Brain microvascular endothelial cell (primary cell): ENCODE results near the gene PPP2R2C.

ENCODE experiments used
- DNase-seq: peaks from one replicate; pipeline ENCODE4 v3.0.0-alpha.2; 2020
- H3K27ac ChIP-seq: fragments of 250-450 bp; sonication (Bioruptor Pico); 2 replicates; pipeline ENCODE4 v1.5.1; 2020; ENCODE audit warnings: mild to moderate bottlenecking, moderate library complexity
- H3K27me3 ChIP-seq: fragments of 250-450 bp; sonication (Bioruptor Pico); replicated peaks from 2 replicates; pipeline ENCODE4 v1.5.1; 2020; ENCODE audit warnings: mild to moderate bottlenecking
- H3K36me3 ChIP-seq: fragments of 250-450 bp; sonication (Bioruptor Pico); replicated peaks from 2 replicates; pipeline ENCODE4 v1.5.1; 2020; ENCODE audit warnings: mild to moderate bottlenecking
- H3K4me3 ChIP-seq: 2 replicates; pipeline ENCODE4 v1.5.1; 2011; ENCODE audit warnings: low read depth, mild to moderate bottlenecking, control low read depth, low read length, moderate library complexity
- in situ Hi-C: cut with HindIII; loops from 2 replicates; pipeline ENCODE4 v1.10.0; 2017; ENCODE audit warnings: low sequenced_read_pairs, low pct_ligation_motif_present
- TF ChIP-seq, protein P1 (sequence below): IDR thresholded peaks from 2 replicates; pipeline ENCODE4 v1.5.1; 2011; ENCODE audit warnings: low read depth, mild to moderate bottlenecking, moderate library complexity, low read length, control low read depth, inconsistent platforms; ENCODE audit errors: missing control alignments

The PPP2R2C gene

DNA sequence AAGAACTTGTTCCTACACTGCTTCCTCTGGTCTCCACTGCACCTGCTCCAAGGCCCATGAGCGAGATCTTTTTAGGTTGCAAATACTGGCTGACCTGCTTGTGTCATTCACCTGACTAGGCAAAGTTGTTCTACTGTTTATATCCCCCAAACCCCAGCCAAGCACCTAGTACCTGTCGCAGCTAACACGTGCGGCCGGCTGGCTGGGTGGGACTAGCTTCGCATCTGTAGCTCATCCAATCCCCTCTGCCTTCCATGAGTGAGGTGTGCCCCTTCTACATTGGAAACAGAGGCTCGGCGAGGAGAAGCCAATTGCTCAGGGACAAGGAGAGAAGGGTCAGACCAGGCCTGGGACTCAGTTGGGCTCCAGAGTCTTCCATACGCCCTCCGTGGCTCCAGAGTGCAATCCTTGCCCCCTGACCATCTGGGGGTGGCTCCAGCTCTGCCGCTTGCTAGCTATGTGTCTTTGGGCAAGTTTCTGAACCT is 116.3 kb downstream of the PPP2R2C start:
- H3K4me3 ChIP-seq: no peak overlapping the region
- H3K27ac ChIP-seq: no peak overlapping the region
- DNase-seq: no peak
- in situ Hi-C loops: no loop called here
- no peaks in the 10 kb centered on the region for H3K36me3 ChIP-seq
- no peaks in the 10 kb centered on the region for H3K27me3 ChIP-seq
- TF ChIP-seq, protein P1, sequence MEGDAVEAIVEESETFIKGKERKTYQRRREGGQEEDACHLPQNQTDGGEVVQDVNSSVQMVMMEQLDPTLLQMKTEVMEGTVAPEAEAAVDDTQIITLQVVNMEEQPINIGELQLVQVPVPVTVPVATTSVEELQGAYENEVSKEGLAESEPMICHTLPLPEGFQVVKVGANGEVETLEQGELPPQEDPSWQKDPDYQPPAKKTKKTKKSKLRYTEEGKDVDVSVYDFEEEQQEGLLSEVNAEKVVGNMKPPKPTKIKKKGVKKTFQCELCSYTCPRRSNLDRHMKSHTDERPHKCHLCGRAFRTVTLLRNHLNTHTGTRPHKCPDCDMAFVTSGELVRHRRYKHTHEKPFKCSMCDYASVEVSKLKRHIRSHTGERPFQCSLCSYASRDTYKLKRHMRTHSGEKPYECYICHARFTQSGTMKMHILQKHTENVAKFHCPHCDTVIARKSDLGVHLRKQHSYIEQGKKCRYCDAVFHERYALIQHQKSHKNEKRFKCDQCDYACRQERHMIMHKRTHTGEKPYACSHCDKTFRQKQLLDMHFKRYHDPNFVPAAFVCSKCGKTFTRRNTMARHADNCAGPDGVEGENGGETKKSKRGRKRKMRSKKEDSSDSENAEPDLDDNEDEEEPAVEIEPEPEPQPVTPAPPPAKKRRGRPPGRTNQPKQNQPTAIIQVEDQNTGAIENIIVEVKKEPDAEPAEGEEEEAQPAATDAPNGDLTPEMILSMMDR: no peak

DNA sequence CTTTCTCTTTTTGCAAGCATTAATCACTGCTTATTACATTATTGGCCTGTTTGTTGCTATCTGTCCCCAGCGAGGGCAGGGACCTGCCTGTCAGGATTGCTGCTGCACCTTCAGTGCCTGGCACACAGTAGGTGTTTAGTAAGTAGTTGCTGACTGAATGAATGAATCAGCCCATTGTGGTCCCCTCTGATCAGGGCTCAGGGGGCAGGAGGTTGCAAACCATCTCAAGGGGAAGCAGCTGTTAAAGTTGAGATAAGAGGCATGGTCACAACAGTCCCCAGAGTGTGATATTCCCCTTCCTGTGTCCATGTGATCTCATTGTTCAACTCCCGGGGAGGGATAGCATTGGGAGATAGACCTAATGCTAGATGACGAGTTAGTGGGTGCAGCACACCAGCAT is 117.4 kb downstream of the PPP2R2C start:
- H3K27me3 ChIP-seq: no peaks in the 10 kb centered on the region
- DNase-seq: no peak
- no peak overlapping the region for H3K27ac ChIP-seq
- no peaks in the 10 kb centered on the region for H3K36me3 ChIP-seq
- TF ChIP-seq, protein P1: no peak
- H3K4me3 ChIP-seq: no peak overlapping the region
- in situ Hi-C loops: no loop called here

DNA sequence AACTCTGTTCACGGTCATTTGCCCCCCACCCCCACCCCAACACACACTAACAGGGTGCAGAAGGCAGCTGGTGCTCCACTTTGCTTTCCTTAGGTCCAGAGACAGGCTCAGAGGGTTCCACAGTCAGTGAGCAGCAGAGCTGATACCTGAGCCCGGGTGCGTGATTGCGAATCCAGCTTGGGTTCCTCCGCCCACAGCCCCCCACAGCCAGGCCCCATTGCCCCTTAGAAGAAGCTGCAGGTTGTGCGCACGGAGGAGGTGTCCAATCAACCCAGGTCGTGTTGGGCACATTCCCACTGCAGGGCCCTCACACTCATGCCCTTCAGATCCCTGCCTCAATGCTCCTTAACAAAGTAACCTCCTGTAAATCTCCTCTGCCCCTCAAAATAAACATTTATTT is 117.8 kb downstream of the PPP2R2C start:
- Histone ChIP-seq H3K36me3 (no peaks in the 10 kb centered on the region), H3K27ac (no peak overlapping the region), H3K27me3 (no peaks in the 10 kb centered on the region), H3K4me3 (no peak overlapping the region)
- in situ Hi-C loops: no loop called here
- TF ChIP-seq, protein P1: no peak
- DNase-seq: no peak

DNA sequence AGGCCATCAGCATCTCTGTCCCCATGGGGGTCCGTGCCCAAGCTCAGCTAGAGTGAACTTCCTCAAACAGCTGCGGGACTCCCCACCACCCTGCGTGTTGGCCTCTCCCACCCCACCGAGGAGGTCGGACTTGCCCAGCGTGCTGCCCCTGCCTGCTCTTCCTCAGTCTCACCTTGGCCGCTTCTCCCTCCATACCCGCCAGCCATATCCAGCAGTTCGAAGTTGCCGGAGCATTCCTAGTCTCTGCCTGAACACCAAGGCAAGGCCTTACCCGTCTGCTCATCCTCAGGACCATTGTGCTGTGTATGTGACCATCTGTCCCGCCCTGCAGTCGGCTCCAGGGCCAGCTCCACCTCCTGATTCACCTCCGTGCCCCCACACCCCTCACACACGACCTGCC is 118.3 kb downstream of the PPP2R2C start:
- Histone ChIP-seq H3K27me3 (no peaks in the 10 kb centered on the region), H3K4me3 (no peak overlapping the region), H3K36me3 (no peaks in the 10 kb centered on the region), H3K27ac (no peak overlapping the region)
- TF ChIP-seq, protein P1: no peak
- no peak for DNase-seq
- in situ Hi-C loops: no loop called here

DNA sequence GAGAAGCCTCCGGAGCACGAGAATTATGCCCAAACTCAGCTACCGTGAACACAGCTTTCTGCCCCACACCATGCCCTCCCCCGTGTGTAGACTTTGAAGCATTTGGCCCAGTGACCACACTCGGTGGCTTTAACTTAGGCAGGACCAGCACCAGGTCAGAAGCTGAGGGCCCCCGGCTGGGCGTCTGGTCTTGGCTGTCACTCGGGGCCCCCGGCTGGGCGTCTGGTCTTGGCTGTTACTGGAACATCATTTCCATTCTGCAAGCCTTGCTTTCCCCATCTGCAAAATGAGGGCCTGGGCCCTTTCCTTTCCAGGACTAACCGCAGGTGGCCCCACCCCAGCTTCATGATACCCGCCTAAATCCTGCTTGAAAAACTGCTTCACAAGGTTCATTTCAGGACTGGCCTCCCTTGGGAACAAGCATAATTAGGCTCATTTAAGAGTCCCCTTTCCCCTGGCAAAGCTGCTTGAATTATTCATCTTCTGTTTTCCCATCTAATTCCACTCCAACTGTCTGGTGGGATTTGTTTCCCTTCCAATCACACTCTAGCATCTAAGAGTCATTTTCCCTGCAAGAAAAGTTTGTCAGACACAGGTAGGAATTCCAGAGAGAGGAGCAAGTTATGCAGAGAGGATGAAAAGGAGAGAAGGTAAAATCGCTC is 120.3 kb downstream of the PPP2R2C start:
- TF ChIP-seq, protein P1: no peak
- no peaks in the 10 kb centered on the region for H3K27me3 ChIP-seq
- H3K4me3 ChIP-seq: no peak overlapping the region
- H3K36me3 ChIP-seq: no peaks in the 10 kb centered on the region
- DNase-seq: no peak
- in situ Hi-C loops: no loop called here
- no peak overlapping the region for H3K27ac ChIP-seq
